NCI-H526 treated with DMSO at 0.1 percent for 48 hours (cell line): ENCODE data around the gene JMY.

Experiments used
- DNase-seq: peaks from one replicate; lab custom pipeline; 2025; lab: John Stamatoyannopoulos, UW

The JMY gene

DNA sequence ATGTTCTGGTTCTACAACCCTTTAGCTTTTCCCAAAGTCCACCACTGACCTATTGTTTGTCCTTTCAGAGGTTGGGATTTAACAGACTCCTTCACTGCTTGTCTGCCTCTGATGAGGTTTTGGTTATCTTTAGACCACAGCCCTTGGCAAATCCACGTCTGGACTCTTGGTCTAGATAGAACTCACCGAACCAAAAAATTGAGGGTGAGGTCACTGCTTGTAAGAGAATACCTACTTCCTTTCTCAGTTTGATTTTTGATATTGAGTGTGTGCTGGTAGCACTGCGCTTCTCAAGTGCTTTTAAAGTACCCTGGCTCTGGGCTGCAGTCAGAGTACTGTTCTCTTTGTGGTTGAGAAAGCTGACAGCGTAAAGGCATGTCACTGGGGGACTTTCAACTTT, 61.7 kb downstream of the JMY start:
- no peak for DNase-seq

DNA sequence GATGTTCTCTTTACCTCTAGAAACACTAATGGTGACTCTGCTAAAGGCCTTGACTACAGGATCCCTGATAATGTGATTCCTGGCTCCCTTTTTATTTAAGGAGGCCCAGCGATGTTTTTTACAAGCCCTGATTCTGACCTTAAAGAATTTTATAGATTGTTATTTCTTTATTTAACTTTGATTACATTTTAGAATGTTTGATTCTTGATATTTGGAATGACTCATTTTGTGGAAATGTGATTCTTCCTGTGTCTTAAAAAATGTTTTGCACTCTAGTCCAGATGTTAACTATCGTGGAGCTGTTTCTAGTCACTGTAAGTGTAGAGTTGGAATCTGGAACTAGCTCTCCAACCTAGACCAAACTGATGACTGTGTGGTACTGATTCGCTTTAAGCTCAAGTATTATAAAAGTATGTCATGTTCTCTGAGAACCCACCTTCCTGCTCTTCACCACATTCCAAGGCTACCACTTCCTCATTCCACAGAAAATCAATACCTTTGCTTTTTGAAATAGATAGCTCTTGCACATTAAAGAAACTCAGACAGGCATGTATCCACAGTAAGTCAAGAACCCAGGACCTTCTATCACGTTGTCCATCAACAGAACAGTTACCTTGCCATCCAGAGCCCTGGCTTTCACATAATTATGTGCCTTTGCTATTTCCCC, 65.2 kb downstream of the JMY start:
- DNase-seq, result no peak

DNA sequence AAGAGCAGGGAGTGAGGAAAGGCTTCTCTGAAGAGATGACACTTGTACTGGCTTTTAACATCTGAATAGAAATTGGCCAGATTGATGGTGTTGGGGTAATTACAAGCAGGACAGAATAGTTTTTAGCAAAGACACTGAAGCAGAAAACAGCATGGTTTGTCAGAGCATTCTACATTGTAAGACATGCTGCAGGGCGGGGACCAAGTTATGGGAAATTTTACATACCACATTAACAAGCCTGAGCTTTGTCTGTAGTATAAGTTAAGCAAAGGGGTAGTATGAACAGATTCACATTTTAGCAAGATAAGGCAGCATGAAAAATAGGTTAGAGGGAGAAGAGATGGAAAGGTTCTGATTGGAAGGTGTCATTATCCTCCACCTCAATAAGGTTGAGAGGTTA, 66.5 kb downstream of the JMY start:
- no peak for DNase-seq

DNA sequence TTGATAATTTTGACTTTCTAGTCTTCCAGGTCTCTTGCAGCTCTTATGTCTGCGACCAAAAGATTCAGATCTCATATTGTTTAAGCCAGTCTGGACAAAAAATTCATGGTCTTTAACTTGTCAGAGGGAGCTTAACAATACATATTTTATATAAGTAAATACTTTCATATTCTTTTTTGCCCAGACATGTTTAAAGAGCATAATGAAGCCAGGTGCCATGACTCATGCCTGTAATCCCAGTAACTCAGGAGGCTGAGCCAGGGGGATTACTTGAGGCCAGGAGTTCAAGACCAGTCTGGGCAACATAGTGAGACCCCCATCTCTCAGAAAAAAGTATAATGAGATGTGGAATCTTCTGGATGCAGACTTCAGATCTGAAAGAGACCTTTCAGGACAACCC, 69.8 kb downstream of the JMY start:
- DNase-seq, result no peak

DNA sequence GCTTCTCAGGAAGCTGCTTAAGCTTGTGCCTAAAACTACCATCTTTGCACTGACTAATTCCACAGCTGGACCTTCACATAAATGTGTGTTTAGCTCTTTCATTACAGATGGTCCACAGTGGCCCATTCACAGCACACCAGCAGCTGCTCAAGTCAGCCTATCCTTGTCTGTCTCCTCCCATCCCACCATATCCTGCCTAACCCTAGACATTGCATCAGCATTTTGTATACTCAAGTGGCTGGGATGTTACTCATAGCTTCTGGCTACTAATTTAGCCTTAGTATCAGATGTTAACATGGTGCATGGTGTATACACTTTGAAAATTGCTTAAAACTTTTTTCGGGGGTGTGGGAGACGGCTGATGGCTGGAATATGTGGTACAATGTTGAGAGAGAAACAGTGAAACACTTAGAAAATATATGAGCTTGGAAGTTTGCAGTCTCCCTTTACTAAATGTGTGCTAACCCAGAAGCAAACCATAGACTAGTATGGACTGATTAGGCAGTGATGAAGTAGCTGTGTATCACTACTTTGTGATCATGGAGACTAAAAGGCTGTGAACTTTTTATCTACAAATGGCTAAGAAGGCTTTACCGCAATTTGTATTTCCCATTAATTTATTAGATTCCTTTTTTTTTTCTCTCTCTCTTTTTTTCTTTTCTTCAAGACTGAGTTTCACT, 83.1 kb downstream of the JMY start:
- no peak for DNase-seq

DNA sequence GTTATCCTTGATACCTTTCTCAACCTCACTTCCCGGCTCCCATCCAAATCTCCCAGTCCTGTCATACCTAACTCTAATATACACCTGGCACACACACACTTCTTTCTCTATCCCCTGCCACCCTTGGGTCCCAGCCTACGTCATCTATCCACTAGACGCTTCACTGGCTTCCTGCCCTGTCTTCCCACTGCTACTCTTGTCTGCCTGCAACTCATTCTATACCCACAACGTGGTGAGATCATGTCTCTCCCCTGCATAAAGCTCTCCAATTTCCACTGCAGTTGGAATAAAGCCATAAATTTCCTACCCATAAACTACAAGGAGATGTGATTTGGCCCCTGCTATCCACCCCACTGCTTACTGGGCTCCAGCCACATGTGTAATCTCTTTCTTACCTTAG, 93.5 kb downstream of the JMY start:
- DNase-seq, result no peak

DNA sequence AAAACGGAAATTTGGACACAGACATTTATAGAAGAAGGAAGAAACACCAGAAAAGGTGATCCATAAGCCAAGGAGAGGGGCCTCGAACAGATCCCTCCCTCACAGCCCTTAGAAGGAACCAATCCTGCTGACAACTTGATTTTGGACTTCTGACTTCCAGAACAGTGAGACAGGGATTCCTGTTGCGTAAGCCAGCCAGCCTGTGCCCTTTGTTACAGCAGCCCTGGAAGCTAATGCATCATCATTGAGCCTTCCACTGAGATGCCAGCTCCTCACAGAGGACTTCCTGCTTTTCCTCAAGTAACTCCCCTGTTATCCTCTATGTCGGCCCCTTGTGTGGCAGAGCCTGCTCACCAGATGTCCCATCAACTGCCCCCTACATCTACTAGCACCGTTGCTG, 94.1 kb downstream of the JMY start:
- DNase-seq, result no peak

DNA sequence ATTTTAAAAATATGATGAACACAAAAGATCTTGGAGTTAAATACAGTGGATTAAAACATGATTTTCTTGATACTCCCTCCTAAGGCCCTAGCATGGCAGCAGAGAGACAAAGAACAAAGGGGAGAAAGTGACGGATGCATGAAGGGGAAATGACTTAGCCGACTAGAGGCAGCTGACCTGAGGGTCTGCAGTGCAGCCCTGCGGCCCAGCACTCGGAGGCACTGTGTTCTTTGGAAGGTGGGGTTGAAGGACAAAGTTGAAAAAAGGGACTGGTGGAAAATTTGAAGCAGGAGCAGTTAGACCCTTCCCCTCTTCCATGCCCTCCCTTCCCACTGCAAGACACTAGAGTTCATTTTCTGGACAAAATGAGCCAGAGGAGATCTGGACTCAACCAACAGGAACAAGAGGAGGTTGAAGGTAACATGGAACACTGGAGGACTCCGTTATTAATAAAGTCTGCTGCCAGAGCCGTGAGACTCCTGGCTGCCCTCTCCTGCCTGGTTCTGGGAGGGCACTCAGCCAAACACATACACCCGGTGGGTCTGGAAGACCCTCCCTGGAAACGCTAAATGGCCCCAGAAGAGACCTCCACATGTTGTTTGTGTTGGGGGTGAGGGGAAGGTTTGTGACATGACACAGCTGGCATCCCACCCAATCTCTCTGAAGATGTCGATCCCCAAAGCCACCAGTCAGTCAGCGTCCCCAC, 98.1 kb downstream of the JMY start:
- DNase-seq, result no peak

DNA sequence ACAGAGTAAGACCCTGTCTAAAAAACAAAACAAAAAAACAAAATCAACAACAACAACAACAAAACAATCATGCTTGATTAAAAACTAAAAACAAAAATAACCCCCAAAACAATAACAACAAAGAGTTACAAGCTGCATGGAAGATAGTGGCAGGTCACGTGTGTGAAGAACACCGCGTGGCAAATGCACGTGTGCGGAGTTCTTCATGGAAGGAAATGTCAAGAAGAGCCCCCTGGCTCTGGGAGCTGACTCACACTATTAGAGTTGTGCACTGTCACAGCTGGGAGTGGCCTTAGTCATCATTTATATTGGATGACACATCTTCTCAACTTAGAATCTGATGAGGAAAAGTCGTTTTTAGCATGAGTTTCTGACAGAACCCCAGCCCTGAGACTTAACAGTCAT, 110.5 kb downstream of the JMY start:
- no peak for DNase-seq

DNA sequence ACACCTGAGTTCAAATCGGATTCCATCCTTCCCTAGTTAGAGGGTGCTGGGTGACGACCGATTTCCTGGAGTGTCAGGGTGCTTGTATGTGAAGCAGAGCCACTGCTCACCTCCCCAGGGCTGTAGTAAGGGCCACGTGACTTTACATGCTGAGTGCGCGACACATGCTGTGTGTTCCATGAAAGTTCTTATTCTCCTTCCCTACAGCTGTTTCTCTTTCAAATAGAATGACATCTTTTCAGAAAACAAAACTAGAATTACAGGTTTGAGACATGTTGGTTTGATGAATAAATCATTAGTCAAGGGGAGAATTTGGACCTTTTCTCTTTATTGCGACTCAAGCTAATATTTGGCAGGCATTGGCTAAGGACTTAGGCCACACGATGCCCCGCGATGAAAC, 113.1 kb downstream of the JMY start:
- DNase-seq, result no peak

DNA sequence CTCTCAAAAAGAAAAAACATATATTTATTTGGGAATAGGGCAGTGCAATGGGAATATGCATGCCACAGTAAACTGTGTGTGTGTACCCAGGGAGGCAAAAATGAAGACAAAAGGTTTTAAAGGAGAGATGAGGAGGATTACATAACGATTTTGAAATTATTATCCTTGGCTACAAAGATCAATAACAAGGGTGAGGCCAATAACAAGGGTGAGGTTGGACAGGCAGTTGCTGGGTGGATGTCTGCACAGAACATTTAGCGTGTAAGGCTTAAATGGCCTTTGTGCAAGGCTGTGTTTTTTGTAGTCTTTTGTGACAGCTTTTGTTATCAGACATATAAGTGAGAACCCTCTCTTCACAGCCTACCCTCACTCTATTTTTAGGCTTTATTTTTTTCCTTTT, 114.0 kb downstream of the JMY start:
- DNase-seq, result no peak

DNA sequence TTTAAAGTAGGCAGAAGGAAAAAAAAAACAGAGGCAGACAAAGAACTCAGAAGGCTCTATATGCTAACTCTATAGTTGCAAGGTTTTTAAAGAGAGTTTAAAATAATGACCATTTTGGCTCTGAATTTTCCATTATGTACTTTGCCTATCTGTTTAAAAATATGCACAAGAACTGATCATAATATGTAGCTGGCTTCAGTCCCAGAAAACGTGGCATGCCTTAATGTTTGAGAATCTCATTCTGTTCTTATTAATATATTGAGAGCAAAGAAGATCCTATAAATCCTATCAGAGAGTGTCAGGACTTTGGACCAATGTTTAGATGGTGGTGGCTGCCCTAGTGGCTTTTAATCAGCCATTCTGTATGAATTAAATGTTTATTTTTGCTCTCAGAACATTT, 121.5 kb downstream of the JMY start:
- DNase-seq, result no peak
